HepG2 (cell line): ENCODE measurements around the gene MSRB2. TPM values are rescaled to one million over a fixed set of nuclear protein-coding genes. Genes with fewer than 3 reads are reported as not detected.

ENCODE experiments used
- CBX5 ChIP-seq: sonication (generic); formaldehyde crosslinking; IDR thresholded peaks from 2 replicates; pipeline ENCODE4 v1.4.0; 2020; ENCODE audit warnings: missing genetic modification reagents, borderline replicate concordance
- FOXM1 ChIP-seq: sonication (generic); formaldehyde crosslinking; IDR thresholded peaks from 2 replicates; pipeline ENCODE4 v1.5.0; 2020; ENCODE audit warnings: missing genetic modification reagents
- JUNB ChIP-seq: sonication (generic); formaldehyde crosslinking; IDR thresholded peaks from 2 replicates; pipeline ENCODE4 v1.8.0; 2022; ENCODE audit warnings: missing genetic modification reagents, mild to moderate bottlenecking, borderline replicate concordance
- MAZ ChIP-seq, 2 experiments: sonication (generic) in 1 of 2; formaldehyde crosslinking in 1 of 2; IDR thresholded peaks; 2 replicates each; pipeline versions ENCODE4 v1.5.0 to v1.6.1; 2012 to 2020; ENCODE audit warnings: low read depth in 2 of 2, mild to moderate bottlenecking in 2 of 2, borderline replicate concordance in 1 of 2, improper control_type of control experiment in 1 of 2, low read length in 1 of 2, missing genetic modification reagents in 1 of 2, moderate library complexity in 1 of 2
- SAFB2 ChIP-seq: sonication (generic); formaldehyde crosslinking; IDR thresholded peaks from 2 replicates; pipeline ENCODE4 v1.5.1; 2020; ENCODE audit warnings: missing genetic modification reagents, low read depth, mild to moderate bottlenecking, borderline replicate concordance
- ZBTB38 ChIP-seq: sonication (generic); formaldehyde crosslinking; IDR thresholded peaks from 2 replicates; pipeline ENCODE4 v1.5.1; 2020; ENCODE audit warnings: mild to moderate bottlenecking, missing genetic modification reagents
- ZNF256 ChIP-seq: sonication (generic); formaldehyde crosslinking; conservative IDR thresholded peaks from 2 replicates; pipeline ENCODE4 v1.4.0; 2020; ENCODE audit warnings: missing genetic modification reagents
- ZNF678 ChIP-seq: sonication (generic); formaldehyde crosslinking; IDR thresholded peaks from 2 replicates; pipeline ENCODE4 v1.4.0; 2020; ENCODE audit warnings: mild to moderate bottlenecking, missing genetic modification reagents
- polyA plus RNA-seq, 8 experiments: library from polyadenylated mRNA; depleted of rRNA in 3 of 8; stranded (reverse) in 7 of 8; unstranded in 1 of 8; fragments of >200 nt; fragmentation: Illumina TruSeq in 4 of 8; extraction: Trizol in 4 of 8; gene quantifications; 2 replicates each; pipeline versions ENCODE4 v1.2.1 to v1.2.3, GENCODE V29; 2011 to 2016; ENCODE audit warnings: low read depth in 4 of 8, missing spikeins in 1 of 8, mixed read lengths in 1 of 8; ENCODE audit not compliant: insufficient read depth in 1 of 8
- total RNA-seq, 5 experiments: library from RNA; depleted of rRNA; stranded (reverse); fragments of >200 nt; fragmentation: Illumina TruSeq; extraction: Trizol; gene quantifications; 2 replicates each; pipeline ENCODE4 v1.2.3, GENCODE V29; 2016; ENCODE audit warnings: low read depth in 1 of 5
- TF ChIP-seq, protein P1 (sequence below): sonication (generic); formaldehyde crosslinking; IDR thresholded peaks from 2 replicates; pipeline ENCODE4 v1.4.0; 2020; ENCODE audit warnings: missing genetic modification reagents, borderline replicate concordance
- TF ChIP-seq, protein P2 (sequence below): sonication (generic); formaldehyde crosslinking; IDR thresholded peaks from 2 replicates; pipeline ENCODE4 v1.4.0; 2020; ENCODE audit warnings: missing genetic modification reagents
- TF ChIP-seq, protein P3 (sequence below): sonication (generic); formaldehyde crosslinking; conservative IDR thresholded peaks from 2 replicates; pipeline ENCODE4 v1.8.0; 2022; ENCODE audit warnings: missing genetic modification reagents
- TF ChIP-seq, protein P4 (sequence below): sonication (generic); formaldehyde crosslinking; IDR thresholded peaks from 2 replicates; pipeline ENCODE4 v1.8.0; 2022; ENCODE audit warnings: mild to moderate bottlenecking, missing genetic modification reagents, borderline replicate concordance

MSRB2 gene
- total and polyA plus RNA-seq, 2 of the 13 experiments (the other 11 are each of a cell fraction or from before 2014, with no cell fraction given) = 8.3 to 22.1 TPM

DNA sequence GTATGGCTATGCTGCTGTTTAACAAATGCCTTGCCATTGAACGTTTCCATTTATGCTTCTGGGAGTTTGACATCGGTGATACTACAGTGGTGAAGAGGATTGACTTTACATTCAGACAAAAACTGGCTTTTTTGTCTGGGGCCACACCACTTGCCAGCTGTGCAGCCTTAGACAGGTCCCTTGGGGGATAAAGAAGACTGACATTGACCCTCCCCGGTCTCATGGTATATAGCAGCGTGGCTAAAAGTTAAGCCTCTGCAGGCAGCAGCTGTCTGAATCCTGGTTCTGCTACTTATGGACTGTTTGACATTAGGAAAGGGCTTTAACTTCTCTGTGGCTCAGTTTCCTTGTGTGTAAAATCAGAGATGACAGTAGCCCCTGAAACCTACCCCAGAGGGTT is 54.7 kb downstream of the MSRB2 start (continued):
- TF ChIP-seq, protein P1, sequence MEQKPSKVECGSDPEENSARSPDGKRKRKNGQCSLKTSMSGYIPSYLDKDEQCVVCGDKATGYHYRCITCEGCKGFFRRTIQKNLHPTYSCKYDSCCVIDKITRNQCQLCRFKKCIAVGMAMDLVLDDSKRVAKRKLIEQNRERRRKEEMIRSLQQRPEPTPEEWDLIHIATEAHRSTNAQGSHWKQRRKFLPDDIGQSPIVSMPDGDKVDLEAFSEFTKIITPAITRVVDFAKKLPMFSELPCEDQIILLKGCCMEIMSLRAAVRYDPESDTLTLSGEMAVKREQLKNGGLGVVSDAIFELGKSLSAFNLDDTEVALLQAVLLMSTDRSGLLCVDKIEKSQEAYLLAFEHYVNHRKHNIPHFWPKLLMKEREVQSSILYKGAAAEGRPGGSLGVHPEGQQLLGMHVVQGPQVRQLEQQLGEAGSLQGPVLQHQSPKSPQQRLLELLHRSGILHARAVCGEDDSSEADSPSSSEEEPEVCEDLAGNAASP (CRISPR knock-in tag) = no peak
- TF ChIP-seq, protein P2, sequence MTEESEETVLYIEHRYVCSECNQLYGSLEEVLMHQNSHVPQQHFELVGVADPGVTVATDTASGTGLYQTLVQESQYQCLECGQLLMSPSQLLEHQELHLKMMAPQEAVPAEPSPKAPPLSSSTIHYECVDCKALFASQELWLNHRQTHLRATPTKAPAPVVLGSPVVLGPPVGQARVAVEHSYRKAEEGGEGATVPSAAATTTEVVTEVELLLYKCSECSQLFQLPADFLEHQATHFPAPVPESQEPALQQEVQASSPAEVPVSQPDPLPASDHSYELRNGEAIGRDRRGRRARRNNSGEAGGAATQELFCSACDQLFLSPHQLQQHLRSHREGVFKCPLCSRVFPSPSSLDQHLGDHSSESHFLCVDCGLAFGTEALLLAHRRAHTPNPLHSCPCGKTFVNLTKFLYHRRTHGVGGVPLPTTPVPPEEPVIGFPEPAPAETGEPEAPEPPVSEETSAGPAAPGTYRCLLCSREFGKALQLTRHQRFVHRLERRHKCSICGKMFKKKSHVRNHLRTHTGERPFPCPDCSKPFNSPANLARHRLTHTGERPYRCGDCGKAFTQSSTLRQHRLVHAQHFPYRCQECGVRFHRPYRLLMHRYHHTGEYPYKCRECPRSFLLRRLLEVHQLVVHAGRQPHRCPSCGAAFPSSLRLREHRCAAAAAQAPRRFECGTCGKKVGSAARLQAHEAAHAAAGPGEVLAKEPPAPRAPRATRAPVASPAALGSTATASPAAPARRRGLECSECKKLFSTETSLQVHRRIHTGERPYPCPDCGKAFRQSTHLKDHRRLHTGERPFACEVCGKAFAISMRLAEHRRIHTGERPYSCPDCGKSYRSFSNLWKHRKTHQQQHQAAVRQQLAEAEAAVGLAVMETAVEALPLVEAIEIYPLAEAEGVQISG = no peak
- no peak for TF ChIP-seq JUNB
- TF ChIP-seq MAZ (IDR thresholded peaks at IDR 0.05; ENCODE audit: borderline replicate concordance, low read depth, low read length) = no peak
- TF ChIP-seq MAZ (CRISPR knock-in tag; IDR thresholded peaks at IDR 0.05; ENCODE audit: low read depth) = no peak
- no peak for TF ChIP-seq ZBTB38 (CRISPR knock-in tag)
- no peak for TF ChIP-seq ZNF256 (CRISPR knock-in tag)
- TF ChIP-seq, protein P3, sequence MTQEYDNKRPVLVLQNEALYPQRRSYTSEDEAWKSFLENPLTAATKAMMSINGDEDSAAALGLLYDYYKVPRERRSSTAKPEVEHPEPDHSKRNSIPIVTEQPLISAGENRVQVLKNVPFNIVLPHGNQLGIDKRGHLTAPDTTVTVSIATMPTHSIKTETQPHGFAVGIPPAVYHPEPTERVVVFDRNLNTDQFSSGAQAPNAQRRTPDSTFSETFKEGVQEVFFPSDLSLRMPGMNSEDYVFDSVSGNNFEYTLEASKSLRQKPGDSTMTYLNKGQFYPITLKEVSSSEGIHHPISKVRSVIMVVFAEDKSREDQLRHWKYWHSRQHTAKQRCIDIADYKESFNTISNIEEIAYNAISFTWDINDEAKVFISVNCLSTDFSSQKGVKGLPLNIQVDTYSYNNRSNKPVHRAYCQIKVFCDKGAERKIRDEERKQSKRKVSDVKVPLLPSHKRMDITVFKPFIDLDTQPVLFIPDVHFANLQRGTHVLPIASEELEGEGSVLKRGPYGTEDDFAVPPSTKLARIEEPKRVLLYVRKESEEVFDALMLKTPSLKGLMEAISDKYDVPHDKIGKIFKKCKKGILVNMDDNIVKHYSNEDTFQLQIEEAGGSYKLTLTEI = no peak
- TF ChIP-seq ZNF678 (CRISPR knock-in tag) = no peak
- TF ChIP-seq, protein P4, sequence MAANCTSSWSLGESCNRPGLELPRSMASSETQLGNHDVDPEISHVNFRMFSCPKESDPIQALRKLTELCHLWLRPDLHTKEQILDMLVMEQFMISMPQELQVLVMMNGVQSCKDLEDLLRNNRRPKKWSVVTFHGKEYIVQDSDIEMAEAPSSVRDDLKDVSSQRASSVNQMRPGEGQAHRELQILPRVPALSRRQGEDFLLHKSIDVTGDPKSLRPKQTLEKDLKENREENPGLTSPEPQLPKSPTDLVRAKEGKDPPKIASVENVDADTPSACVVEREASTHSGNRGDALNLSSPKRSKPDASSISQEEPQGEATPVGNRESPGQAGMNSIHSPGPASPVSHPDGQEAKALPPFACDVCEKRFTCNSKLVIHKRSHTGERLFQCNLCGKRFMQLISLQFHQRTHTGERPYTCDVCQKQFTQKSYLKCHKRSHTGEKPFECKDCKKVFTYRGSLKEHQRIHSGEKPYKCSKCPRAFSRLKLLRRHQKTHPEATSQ (CRISPR knock-in tag) = no peak
- no peak for TF ChIP-seq SAFB2 (CRISPR knock-in tag)
- no peak for TF ChIP-seq FOXM1
- TF ChIP-seq CBX5 (CRISPR knock-in tag) = no peak
